Panc1 (cell line): ENCODE data around the gene FBXO5. TPM values are rescaled to one million over a fixed set of nuclear protein-coding genes. Genes with fewer than 3 reads are reported as not detected.

Source experiments
- ATAC-seq: fragments of 200-7000 bp; cut with Tn5 transposase; 2 replicates; pipeline ENCODE4 v1.9.1; 2020; ENCODE audit warnings: mild to moderate bottlenecking, moderate library complexity
- BruUV-seq: library from RNA; stranded (reverse); fragments of 400-500 nt; replicated peaks from 2 replicates; lab custom pipeline; 2021; lab: Mats Ljungman, UMichigan
- CTCF ChIA-PET: fragments of 300-600 bp; sonication (Branson Sonifier 250); formaldehyde crosslinking; loops from one replicate; lab custom pipeline; 2022; ENCODE audit warnings: antibody characterized with exemption; lab: Charles Lee
- POLR2A ChIA-PET: fragments of 300-600 bp; sonication (Branson Sonifier 250); formaldehyde crosslinking; loops from one replicate; lab custom pipeline; 2022; ENCODE audit warnings: antibody characterized with exemption; lab: Charles Lee
- DNase-seq: peaks from one replicate; pipeline ENCODE4 v3.0.0-alpha.2; 2010; ENCODE audit warnings: low read depth, low spot score
- H3K27ac ChIP-seq: 2 replicates; pipeline ENCODE4 v1.5.1; 2011; ENCODE audit warnings: mild to moderate bottlenecking, low read length, inconsistent platforms
- H3K27me3 ChIP-seq: fragments of 200-500 bp; sonication (Bioruptor generic); 2 replicates; pipeline ENCODE4 v1.6.0; 2014; ENCODE audit warnings: low read length, inconsistent platforms; ENCODE audit not compliant: control insufficient read depth, insufficient read depth
- H3K36me3 ChIP-seq: fragments of 200-500 bp; sonication (Bioruptor generic); 2 replicates; pipeline ENCODE4 v1.5.1; 2014; ENCODE audit warnings: inconsistent platforms, mild to moderate bottlenecking, low read length, moderate library complexity; ENCODE audit not compliant: control insufficient read depth, insufficient read depth
- H3K4me1 ChIP-seq: 2 replicates; pipeline ENCODE4 v1.5.1; 2011; ENCODE audit warnings: inconsistent platforms, mild to moderate bottlenecking, low read length, moderate library complexity; ENCODE audit not compliant: control insufficient read depth, insufficient read depth
- H3K4me3 ChIP-seq, 2 experiments: 2 replicates each; pipeline ENCODE4 v1.5.1; 2011 to 2012; ENCODE audit warnings: low read depth in 2 of 2, low read length in 2 of 2, mild to moderate bottlenecking in 2 of 2, inconsistent platforms in 1 of 2, moderate library complexity in 1 of 2
- H3K9me3 ChIP-seq: fragments of 200-500 bp; sonication (Bioruptor generic); 2 replicates; pipeline ENCODE4 v1.5.1; 2014; ENCODE audit warnings: low read depth, mild to moderate bottlenecking, inconsistent platforms, low read length, moderate library complexity; ENCODE audit not compliant: control insufficient read depth, insufficient read depth
- POLR2AphosphoS5 ChIP-seq: IDR thresholded peaks from 2 replicates; pipeline ENCODE4 v1.6.1; 2012; ENCODE audit warnings: mild to moderate bottlenecking, low read depth, low read length, moderate library complexity
- SIN3A ChIP-seq: IDR thresholded peaks from 2 replicates; pipeline ENCODE4 v1.6.1; 2012; ENCODE audit warnings: low read depth, mild to moderate bottlenecking, low read length, moderate library complexity, borderline replicate concordance; ENCODE audit not compliant: insufficient read depth
- TCF7L2 ChIP-seq: IDR thresholded peaks from 2 replicates; pipeline ENCODE4 v1.6.1; 2011; ENCODE audit warnings: mild to moderate bottlenecking, low read depth, low read length, inconsistent platforms
- in situ Hi-C: cut with HindIII; loops from 2 replicates; pipeline ENCODE4 v1.10.0; 2016; ENCODE audit warnings: low sequenced_read_pairs, low pct_unique_long_range_greater_than_20kb
- intact Hi-C: fragments of 100-400 bp; cut with micrococcal nuclease; formaldehyde crosslinking; loops from one replicate; pipeline ENCODE4 v1.10.0; 2022; ENCODE audit not compliant: unreplicated experiment
- total RNA-seq: library from RNA; stranded (reverse); gene quantifications from one replicate; pipeline ENCODE4 v1.2.1, GENCODE V29; 2021; ENCODE audit not compliant: unreplicated experiment
- TF ChIP-seq, protein P1 (sequence below): fragments of 450-650 bp; IDR thresholded peaks from 2 replicates; pipeline ENCODE4 v1.5.1; 2017; ENCODE audit warnings: mild to moderate bottlenecking
- TF ChIP-seq, protein P2 (sequence below), 2 experiments: IDR thresholded peaks; 2 replicates each; pipeline ENCODE4 v1.6.1; 2011 to 2012; ENCODE audit warnings: low read depth in 2 of 2, control low read depth in 1 of 2, low read length in 1 of 2, mild to moderate bottlenecking in 1 of 2, moderate library complexity in 1 of 2; ENCODE audit not compliant: insufficient read depth in 1 of 2

The FBXO5 gene
- total RNA-seq, 1 experiment from 2014 or later = 33.6 TPM

DNA sequence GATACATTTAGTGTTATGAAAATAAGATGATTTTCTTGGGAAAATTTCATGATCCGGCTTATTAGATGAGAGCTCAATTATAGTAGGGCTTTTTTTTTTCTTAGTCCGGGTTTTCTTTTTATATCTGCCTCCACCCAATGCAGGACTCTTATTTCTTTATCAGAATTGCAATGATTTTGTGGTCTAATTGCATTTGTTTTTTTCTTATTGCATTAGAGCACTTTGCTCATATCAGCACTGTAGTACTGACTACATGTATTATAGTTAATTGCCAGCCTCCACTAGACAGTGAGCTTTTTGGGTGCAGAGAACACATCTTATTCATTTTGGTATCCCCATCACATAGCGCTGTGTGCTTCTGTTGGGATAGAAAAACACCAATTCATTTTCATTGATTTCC is 50.0 kb downstream of the FBXO5 start:
- no TSS peak for BruUV-seq
- TF ChIP-seq SIN3A (no peak), POLR2AphosphoS5 (no peak), TCF7L2 (no peak)
- TF ChIP-seq, protein P1, sequence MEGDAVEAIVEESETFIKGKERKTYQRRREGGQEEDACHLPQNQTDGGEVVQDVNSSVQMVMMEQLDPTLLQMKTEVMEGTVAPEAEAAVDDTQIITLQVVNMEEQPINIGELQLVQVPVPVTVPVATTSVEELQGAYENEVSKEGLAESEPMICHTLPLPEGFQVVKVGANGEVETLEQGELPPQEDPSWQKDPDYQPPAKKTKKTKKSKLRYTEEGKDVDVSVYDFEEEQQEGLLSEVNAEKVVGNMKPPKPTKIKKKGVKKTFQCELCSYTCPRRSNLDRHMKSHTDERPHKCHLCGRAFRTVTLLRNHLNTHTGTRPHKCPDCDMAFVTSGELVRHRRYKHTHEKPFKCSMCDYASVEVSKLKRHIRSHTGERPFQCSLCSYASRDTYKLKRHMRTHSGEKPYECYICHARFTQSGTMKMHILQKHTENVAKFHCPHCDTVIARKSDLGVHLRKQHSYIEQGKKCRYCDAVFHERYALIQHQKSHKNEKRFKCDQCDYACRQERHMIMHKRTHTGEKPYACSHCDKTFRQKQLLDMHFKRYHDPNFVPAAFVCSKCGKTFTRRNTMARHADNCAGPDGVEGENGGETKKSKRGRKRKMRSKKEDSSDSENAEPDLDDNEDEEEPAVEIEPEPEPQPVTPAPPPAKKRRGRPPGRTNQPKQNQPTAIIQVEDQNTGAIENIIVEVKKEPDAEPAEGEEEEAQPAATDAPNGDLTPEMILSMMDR = no peak
- TF ChIP-seq, protein P2, sequence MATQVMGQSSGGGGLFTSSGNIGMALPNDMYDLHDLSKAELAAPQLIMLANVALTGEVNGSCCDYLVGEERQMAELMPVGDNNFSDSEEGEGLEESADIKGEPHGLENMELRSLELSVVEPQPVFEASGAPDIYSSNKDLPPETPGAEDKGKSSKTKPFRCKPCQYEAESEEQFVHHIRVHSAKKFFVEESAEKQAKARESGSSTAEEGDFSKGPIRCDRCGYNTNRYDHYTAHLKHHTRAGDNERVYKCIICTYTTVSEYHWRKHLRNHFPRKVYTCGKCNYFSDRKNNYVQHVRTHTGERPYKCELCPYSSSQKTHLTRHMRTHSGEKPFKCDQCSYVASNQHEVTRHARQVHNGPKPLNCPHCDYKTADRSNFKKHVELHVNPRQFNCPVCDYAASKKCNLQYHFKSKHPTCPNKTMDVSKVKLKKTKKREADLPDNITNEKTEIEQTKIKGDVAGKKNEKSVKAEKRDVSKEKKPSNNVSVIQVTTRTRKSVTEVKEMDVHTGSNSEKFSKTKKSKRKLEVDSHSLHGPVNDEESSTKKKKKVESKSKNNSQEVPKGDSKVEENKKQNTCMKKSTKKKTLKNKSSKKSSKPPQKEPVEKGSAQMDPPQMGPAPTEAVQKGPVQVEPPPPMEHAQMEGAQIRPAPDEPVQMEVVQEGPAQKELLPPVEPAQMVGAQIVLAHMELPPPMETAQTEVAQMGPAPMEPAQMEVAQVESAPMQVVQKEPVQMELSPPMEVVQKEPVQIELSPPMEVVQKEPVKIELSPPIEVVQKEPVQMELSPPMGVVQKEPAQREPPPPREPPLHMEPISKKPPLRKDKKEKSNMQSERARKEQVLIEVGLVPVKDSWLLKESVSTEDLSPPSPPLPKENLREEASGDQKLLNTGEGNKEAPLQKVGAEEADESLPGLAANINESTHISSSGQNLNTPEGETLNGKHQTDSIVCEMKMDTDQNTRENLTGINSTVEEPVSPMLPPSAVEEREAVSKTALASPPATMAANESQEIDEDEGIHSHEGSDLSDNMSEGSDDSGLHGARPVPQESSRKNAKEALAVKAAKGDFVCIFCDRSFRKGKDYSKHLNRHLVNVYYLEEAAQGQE (IDR thresholded peaks at IDR 0.05; ENCODE audit: insufficient read depth in 1 of 2, low read depth in 2 of 2, low read length in 1 of 2) = no peak
- ChIA-PET POLR2A (no interaction called here), CTCF (no interaction called here)
- DNase-seq (no peak), ATAC-seq (no peak)
- in situ Hi-C loops (no loop called here), intact Hi-C loops (no loop called here)
- Histone ChIP-seq H3K27me3 (peaks cover 3% of the 10 kb centered on the region; the same call in 1 of the 2 replicates), H3K4me3 (no peak overlapping the region), H3K9me3 (no peaks in the 10 kb centered on the region), H3K4me1 (no peaks in the 10 kb centered on the region), H3K36me3 (no peaks in the 10 kb centered on the region), H3K27ac (no peak overlapping the region)

DNA sequence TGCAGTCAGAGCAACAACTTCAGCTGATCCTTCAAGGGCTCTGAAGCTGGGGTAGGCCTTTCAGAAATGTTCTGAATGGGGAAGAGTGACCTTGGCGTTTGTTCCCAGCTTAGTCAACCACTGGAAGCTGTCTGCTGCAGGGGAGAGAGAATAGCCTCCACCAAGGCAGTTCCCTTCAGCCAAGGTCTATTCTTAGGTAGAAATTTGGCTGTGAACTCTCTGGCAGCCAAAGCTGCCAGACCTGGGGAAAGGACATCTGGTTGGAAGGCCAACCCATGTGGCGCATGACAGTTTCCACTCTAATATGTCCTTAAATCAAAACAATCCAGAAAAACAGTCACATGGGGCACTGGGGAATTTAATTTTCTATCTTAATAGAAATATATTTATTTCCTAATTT is 60.1 kb downstream of the FBXO5 start:
- Histone ChIP-seq H3K27me3 (no peaks in the 10 kb centered on the region), H3K9me3 (no peaks in the 10 kb centered on the region), H3K4me1 (no peaks in the 10 kb centered on the region), H3K4me3 (no peak overlapping the region), H3K36me3 (no peaks in the 10 kb centered on the region), H3K27ac (no peak overlapping the region)
- TF ChIP-seq TCF7L2 (no peak), POLR2AphosphoS5 (no peak), SIN3A (no peak)
- TF ChIP-seq, protein P1 = no peak
- TF ChIP-seq, protein P2 (IDR thresholded peaks at IDR 0.05; ENCODE audit: insufficient read depth in 1 of 2, low read depth in 2 of 2, low read length in 1 of 2) = no peak
- POLR2A ChIA-PET = no interaction called here
- CTCF ChIA-PET = interaction anchor here (0.7 kb wide), 1 partner anchor 375 kb away, joined by 3 read pairs; no protein-coding TSS in a partner anchor
- intact Hi-C loops (no loop called here), in situ Hi-C loops (no loop called here)
- ATAC-seq = no peak
- BruUV-seq = no TSS peak
- no peak for DNase-seq

Other genes with a start within 250 kb of the FBXO5 start
- gene VIP, start 232.2 kb downstream of the FBXO5 start, total RNA-seq = not detected
- 22.7 TPM for gene MTRF1L, start 19.7 kb upstream of the FBXO5 start, total RNA-seq
- 8.7 TPM for gene RGS17, start 148.2 kb upstream of the FBXO5 start, total RNA-seq